Mesothelial cell of epicardium (in vitro differentiated cells): ENCODE results near the gene FXR2. TPM values are rescaled to one million over a fixed set of nuclear protein-coding genes. Genes with fewer than 3 reads are reported as not detected.
"Not testable (repeated sequence)": the region's sequence is repeated elsewhere in the genome, so short reads cannot be mapped to it uniquely, and the experiment has no call there.

Source experiments
- DNase-seq, 2 experiments: peaks; one replicate each; pipeline ENCODE4 v3.0.0; 2021; ENCODE audit warnings: low spot score in 2 of 2; ENCODE audit not compliant: unreplicated experiment in 2 of 2
- H3K27ac Mint-ChIP-seq: 2 replicates; pipeline ENCODE4 v1.8.0; 2021; ENCODE audit warnings: mixed read lengths
- H3K27me3 Mint-ChIP-seq: 2 replicates; pipeline ENCODE4 v1.8.0; 2021; ENCODE audit warnings: low read depth, mixed read lengths
- H3K36me3 Mint-ChIP-seq: 2 replicates; pipeline ENCODE4 v1.8.0; 2021; ENCODE audit warnings: mixed read lengths
- H3K4me1 Mint-ChIP-seq: 2 replicates; pipeline ENCODE4 v1.8.0; 2021; ENCODE audit warnings: mixed read lengths
- H3K4me3 Mint-ChIP-seq: 2 replicates; pipeline ENCODE4 v1.8.0; 2021; ENCODE audit warnings: mild to moderate bottlenecking, moderate library complexity, mixed read lengths
- H3K9me3 Mint-ChIP-seq: 2 replicates; pipeline ENCODE4 v1.8.0; 2021; ENCODE audit warnings: mixed read lengths
- CTCF ChIP-seq: fragments of 200-600 bp; sonication (generic); IDR thresholded peaks from one replicate; pipeline ENCODE4 v1.5.0; 2021; ENCODE audit warnings: antibody characterized with exemption; ENCODE audit not compliant: unreplicated experiment
- total RNA-seq: library from RNA; stranded (reverse); gene quantifications from 3 replicates; pipeline ENCODE4 v1.2.1, GENCODE V29; 2021

Gene FXR2
- total RNA-seq, 1 donor from 2014 or later = 44.5 TPM

GRCh38 chr17:7626307-7626706 is 11.6 kb upstream of the FXR2 start:
- no peaks in the 10 kb centered on the region for H3K27me3 Mint-ChIP-seq
- peak overlapping the region; percentile 94 for H3K4me3 Mint-ChIP-seq
- H3K36me3 Mint-ChIP-seq = peaks cover 5% of the 10 kb centered on the region
- no peaks in the 10 kb centered on the region for H3K9me3 Mint-ChIP-seq
- TF ChIP-seq CTCF = no peak
- DNase-seq = no peak
- H3K4me1 Mint-ChIP-seq = peaks cover 9% of the 10 kb centered on the region
- peak overlapping the region; percentile 97 for H3K27ac Mint-ChIP-seq

- DNase-seq, H3K36me3 Mint-ChIP-seq, H3K27ac Mint-ChIP-seq, H3K9me3 Mint-ChIP-seq, H3K4me1 Mint-ChIP-seq, H3K27me3 Mint-ChIP-seq: not testable (repeated sequence)
- peak overlapping the region; percentile 13 for H3K4me3 Mint-ChIP-seq
These were observed 11.1 kb upstream of the FXR2 start for GRCh38 chr17:7625749-7626148.

- Mint-ChIP-seq H3K27me3 (no peaks in the 10 kb centered on the region), H3K9me3 (no peaks in the 10 kb centered on the region), H3K4me3 (no peak overlapping the region), H3K27ac (no peak overlapping the region), H3K36me3 (peaks cover 5% of the 10 kb centered on the region), H3K4me1 (peaks cover 9% of the 10 kb centered on the region)
- no peak for TF ChIP-seq CTCF
- no peak for DNase-seq
These were observed 9.0 kb upstream of the FXR2 start for GRCh38 chr17:7623661-7624060.

- H3K9me3 Mint-ChIP-seq = no peaks in the 10 kb centered on the region
- no peaks in the 10 kb centered on the region for H3K4me1 Mint-ChIP-seq
- no peak overlapping the region for H3K4me3 Mint-ChIP-seq
- no peak for DNase-seq
- no peak overlapping the region for H3K27ac Mint-ChIP-seq
- no peak for TF ChIP-seq CTCF
- H3K36me3 Mint-ChIP-seq = peaks cover 2% of the 10 kb centered on the region
- no peaks in the 10 kb centered on the region for H3K27me3 Mint-ChIP-seq
These were observed 6.1 kb upstream of the FXR2 start for GRCh38 chr17:7620835-7621234.

GRCh38 chr17:7618608-7619007 is 3.9 kb upstream of the FXR2 start:
- no peaks in the 10 kb centered on the region for H3K27me3 Mint-ChIP-seq
- no peak for TF ChIP-seq CTCF
- no peak overlapping the region for H3K27ac Mint-ChIP-seq
- no peaks in the 10 kb centered on the region for H3K9me3 Mint-ChIP-seq
- no peaks in the 10 kb centered on the region for H3K36me3 Mint-ChIP-seq
- H3K4me1 Mint-ChIP-seq = peaks cover 6% of the 10 kb centered on the region
- no peak for DNase-seq
- no peak overlapping the region for H3K4me3 Mint-ChIP-seq

- Mint-ChIP-seq H3K27me3 (no peaks in the 10 kb centered on the region), H3K4me3 (peak overlapping the region; percentile 69), H3K27ac (peak overlapping the region; percentile 94), H3K36me3 (peaks cover 3% of the 10 kb centered on the region), H3K9me3 (no peaks in the 10 kb centered on the region), H3K4me1 (peaks cover 35% of the 10 kb centered on the region)
- TF ChIP-seq CTCF = no peak
- no peak for DNase-seq
These were observed 609 bp upstream of the FXR2 start for GRCh38 chr17:7615265-7615747.
